ENCODE results near the gene XYLT1.

- TF ChIP-seq CTCF (IDR thresholded peaks at IDR 0.05) (no peak), ZFX (IDR thresholded peaks at IDR 0.05; ENCODE audit: borderline replicate concordance) (no peak)
Observed at GRCh38 chr16:17357307-17358062, 113.3 kb downstream of the XYLT1 start.
